Tibial artery (tissue), 4 donors: ENCODE results near the gene CRTC1.

Experiments
- DNase-seq, 2 donors: peaks; one replicate each; pipeline ENCODE4 v3.0.0-alpha.2; 2019
- H3K27ac ChIP-seq, 2 donors: fragments of 200-600 bp; sonication (generic) in 1 of 2; 1 replicate in 1 of 2; 2 replicates in 1 of 2; pipeline ENCODE4 v1.5.1; 2018 to 2019; ENCODE audit warnings: mild to moderate bottlenecking in 1 of 2
- H3K27me3 ChIP-seq, 2 donors: fragments of 200-600 bp; sonication (generic) in 1 of 2; one replicate each; pipeline versions ENCODE4 v1.5.1 to v1.6.0; 2016 to 2019
- H3K36me3 ChIP-seq, 3 donors: fragments of 200-600 bp; sonication (generic) in 2 of 3; one replicate each; pipeline ENCODE4 v1.5.1; 2016 to 2019; ENCODE audit warnings: mild to moderate bottlenecking in 2 of 3
- H3K4me1 ChIP-seq, 4 donors: fragments of 200-600 bp; sonication (generic) in 2 of 4; 1 replicate in 3 of 4; 2 replicates in 1 of 4; pipeline ENCODE4 v1.5.1; 2016 to 2019
- H3K4me3 ChIP-seq, 2 donors: fragments of 200-600 bp; sonication (generic) in 1 of 2; 1 replicate in 1 of 2; 2 replicates in 1 of 2; pipeline ENCODE4 v1.5.1; 2018 to 2019; ENCODE audit warnings: mild to moderate bottlenecking in 2 of 2
- H3K9me3 ChIP-seq, 3 donors: fragments of 200-600 bp; sonication (generic) in 1 of 3; one replicate each; pipeline ENCODE4 v1.5.1; 2016 to 2019
- CTCF ChIP-seq, 2 experiments: fragments of 200-600 bp in 1 of 2; fragments of 450-650 bp in 1 of 2; IDR thresholded peaks; one replicate each; pipeline ENCODE4 v1.5.1; 2017 to 2019; ENCODE audit warnings: antibody characterized with exemption in 2 of 2, mild to moderate bottlenecking in 1 of 2, moderate library complexity in 1 of 2
- intact Hi-C: fragments of 100-400 bp; cut with DNase I; formaldehyde crosslinking; loops from one replicate; pipeline ENCODE4 v1.15.0; 2023; ENCODE audit warnings: low total_unique reads

The CRTC1 gene

GRCh38 chr19:18764591-18765051 lies 81.1 kb downstream of the CRTC1 start:
- no peak overlapping the region for H3K27ac ChIP-seq
- H3K4me1 ChIP-seq = peaks cover 0 to 36% (median 11%) of the 10 kb centered on the region in 4 donors
- no peak overlapping the region for H3K4me3 ChIP-seq
- H3K27me3 ChIP-seq = no peaks in the 10 kb centered on the region
- no peaks in the 10 kb centered on the region for H3K9me3 ChIP-seq
- no peak for DNase-seq
- H3K36me3 ChIP-seq = peaks cover 7 to 25% (median 20%) of the 10 kb centered on the region in 3 donors
- TF ChIP-seq CTCF (IDR thresholded peaks at IDR 0.05) = no peak
- intact Hi-C loops = no loop called here

GRCh38 chr19:18765224-18765623 lies 81.7 kb downstream of the CRTC1 start:
- Histone ChIP-seq H3K36me3 (peaks cover 7 to 28% (median 20%) of the 10 kb centered on the region in 3 donors), H3K9me3 (no peaks in the 10 kb centered on the region), H3K4me1 (peaks cover 0 to 36% (median 11%) of the 10 kb centered on the region in 4 donors), H3K27ac (no peak overlapping the region), H3K27me3 (no peaks in the 10 kb centered on the region), H3K4me3 (no peak overlapping the region)
- intact Hi-C loops = no loop called here
- TF ChIP-seq CTCF (IDR thresholded peaks at IDR 0.05) = no peak
- no peak for DNase-seq

GRCh38 chr19:18768046-18768771 lies 84.7 kb downstream of the CRTC1 start:
- no peak overlapping the region for H3K4me3 ChIP-seq
- intact Hi-C loops = no loop called here
- peaks cover 7 to 34% (median 20%) of the 10 kb centered on the region in 3 donors for H3K36me3 ChIP-seq
- H3K9me3 ChIP-seq = no peaks in the 10 kb centered on the region
- no peak for DNase-seq
- no peaks in the 10 kb centered on the region for H3K27me3 ChIP-seq
- H3K27ac ChIP-seq = no peak overlapping the region
- TF ChIP-seq CTCF (IDR thresholded peaks at IDR 0.05) = no peak
- H3K4me1 ChIP-seq = peaks cover 0 to 13% (median 0%) of the 10 kb centered on the region in 4 donors

- no peak for TF ChIP-seq CTCF (IDR thresholded peaks at IDR 0.05)
- Histone ChIP-seq H3K27me3 (no peaks in the 10 kb centered on the region), H3K27ac (no peak overlapping the region), H3K4me3 (no peak overlapping the region), H3K36me3 (peaks cover 7 to 34% (median 20%) of the 10 kb centered on the region in 3 donors), H3K9me3 (no peaks in the 10 kb centered on the region), H3K4me1 (peaks cover 0 to 9% (median 0%) of the 10 kb centered on the region in 4 donors)
- no peak for DNase-seq
- intact Hi-C loops = no loop called here
Measured at GRCh38 chr19:18768997-18769891, 85.8 kb downstream of the CRTC1 start.

- Histone ChIP-seq H3K36me3 (peaks cover 7 to 36% (median 20%) of the 10 kb centered on the region in 3 donors), H3K4me3 (no peak overlapping the region), H3K9me3 (no peaks in the 10 kb centered on the region), H3K27me3 (no peaks in the 10 kb centered on the region), H3K4me1 (peaks cover 0 to 6% (median 0%) of the 10 kb centered on the region in 4 donors), H3K27ac (no peak overlapping the region)
- no peak for TF ChIP-seq CTCF (IDR thresholded peaks at IDR 0.05)
- no peak for DNase-seq
- intact Hi-C loops = no loop called here
Measured at GRCh38 chr19:18769989-18770528, 86.6 kb downstream of the CRTC1 start.
